ENCODE data around the gene TMEM80. TPM values are rescaled to one million over a fixed set of nuclear protein-coding genes. Genes with fewer than 3 reads are reported as not detected.

Gene TMEM80
- total and polyA plus RNA-seq, 9 of the 15 experiments (the other 6 are each of a cell fraction or from before 2014, with no cell fraction given), result 5.1 to 30.1 (median 12.4) TPM

- FAIRE-seq (no peak), ATAC-seq (no peak), DNase-seq (ENCODE audit: extremely low read depth in 1 of 4, low spot score in 3 of 4) (no peak)
- intact Hi-C loops (cut with micrococcal nuclease) (loop anchor here (5.0 kb wide), 2 partner anchors 72 to 173 kb away; partner anchors contain the start of gene SLC25A22), in situ Hi-C loops (cut with MboI) (no loop called here)
- H3K79me2 ChIP-seq (ENCODE audit: control insufficient read depth, insufficient read depth, low read length), result no peaks in the 10 kb centered on the region; the same call in 1 of the 3 replicates
- WGBS (ENCODE audit: insufficient coverage, low coverage, missing lambda C conversion rate), result 70% methylated on average over 15 of the region's 18 CpGs
- no peak overlapping the region for H3K27ac ChIP-seq (ENCODE audit: extremely low read depth, low read depth, low read length)
- no peaks in the 10 kb centered on the region; a peak in 1 of 5 replicates for H3K27me3 ChIP-seq (ENCODE audit: control insufficient read depth in 2 of 2, insufficient read depth in 2 of 2, low read length in 2 of 2)
- ChIA-PET POLR2A (interaction anchor here (0.6 to 1.5 kb wide), 3 partner anchors 19 to 85 kb away, joined by 3 to 5 read pairs (median 3); partner anchors contain the start of genes RPLP2 and TALDO1), CTCF (ENCODE audit: low intra/inter-chr PET ratio) (interaction anchor here (0.6 to 2.9 kb wide), 3 partner anchors 62 to 408 kb away, joined by 3 to 16 read pairs (median 3); no protein-coding TSS in a partner anchor)
- H4K20me1 ChIP-seq (replicated peaks; ENCODE audit: control insufficient read depth, insufficient read depth, low read length), result no peaks in the 10 kb centered on the region; the same call in 1 of the 2 replicates
- BruUV-seq (replicated peaks), result no TSS peak
- H3K4me2 ChIP-seq (ENCODE audit: insufficient read depth, low read length), result peak overlapping the region; percentile 9; the same call in 1 of the 2 replicates
- H3K4me3 ChIP-seq, result no peak overlapping the region
- H3K9ac ChIP-seq (ENCODE audit: insufficient read depth in 1 of 2, low read depth in 2 of 2, low read length in 2 of 2), result peak overlapping the region in 1 of 2 experiments; percentile 81; a peak in 2 of 4 replicates
- no peaks in the 10 kb centered on the region for H3K36me3 ChIP-seq (ENCODE audit: control insufficient read depth, insufficient read depth, low read length)
- no peaks in the 10 kb centered on the region for H3K9me3 ChIP-seq (replicated peaks; ENCODE audit: control insufficient read depth, insufficient read depth, low read depth, low read length)
- H2AFZ ChIP-seq (ENCODE audit: low read depth, low read length), result no peak overlapping the region
- H3K4me1 ChIP-seq (replicated peaks in 1 of 2; ENCODE audit: control insufficient read depth in 2 of 2, insufficient read depth in 2 of 2, low read length in 2 of 2), result peaks cover 35 to 90% of the 10 kb centered on the region in 2 experiments
- no peaks in the 10 kb centered on the region for H3K9me1 ChIP-seq (ENCODE audit: control insufficient read depth, insufficient read depth, low read length)
- peak; percentile 33; the same call in 1 of the 2 replicates for TF ChIP-seq RBFOX2 (IDR thresholded peaks at IDR 0.05; ENCODE audit: low read depth, low read length)
- no peak for TF ChIP-seq MYNN (IDR thresholded peaks at IDR 0.05)
- no peak for TF ChIP-seq MYNN (CRISPR knock-in tag; IDR thresholded peaks at IDR 0.05)
These were observed 29.3 kb downstream of the TMEM80 start for GRCh38 chr11:724778-725386.
